ENCODE measurements around the gene ASB15. TPM values are rescaled to one million over a fixed set of nuclear protein-coding genes. Genes with fewer than 3 reads are reported as not detected.
A peak's percentile ranks its signal among the peaks of the same experiment; 100 is the strongest.

The ASB15 gene
- total RNA-seq, 1 donor: not detected

- no peak for TF ChIP-seq CTCF (IDR thresholded peaks at IDR 0.05; ENCODE audit: extremely low read depth, low read depth, low read length)
- no peak overlapping the region for H2AFZ ChIP-seq (ENCODE audit: low read length)
- H4K20me1 ChIP-seq (ENCODE audit: insufficient read depth, low read length): no peaks in the 10 kb centered on the region
- no peak overlapping the region for H3K27ac ChIP-seq (ENCODE audit: low read depth, low read length)
- no peaks in the 10 kb centered on the region for H3K79me2 ChIP-seq (ENCODE audit: insufficient read depth, low read length)
- H3K36me3 ChIP-seq (ENCODE audit: insufficient read depth, low read length): no peaks in the 10 kb centered on the region
- no peak overlapping the region for H3K4me3 ChIP-seq (ENCODE audit: insufficient read depth, low read length)
- H3K9me3 ChIP-seq (ENCODE audit: low read depth, low read length): no peaks in the 10 kb centered on the region
- H3K27me3 ChIP-seq (ENCODE audit: insufficient read depth, low read length): no peaks in the 10 kb centered on the region
- no peak for DNase-seq (ENCODE audit: insufficient read length, low spot score, missing footprints)
- no peak overlapping the region for H3K4me2 ChIP-seq (ENCODE audit: insufficient read depth, low read length)
- no peaks in the 10 kb centered on the region for H3K4me1 ChIP-seq (ENCODE audit: insufficient read depth, low read length)
Measured at GRCh38 chr7:123656544-123657303, 55.1 kb downstream of the ASB15 start.

DNA sequence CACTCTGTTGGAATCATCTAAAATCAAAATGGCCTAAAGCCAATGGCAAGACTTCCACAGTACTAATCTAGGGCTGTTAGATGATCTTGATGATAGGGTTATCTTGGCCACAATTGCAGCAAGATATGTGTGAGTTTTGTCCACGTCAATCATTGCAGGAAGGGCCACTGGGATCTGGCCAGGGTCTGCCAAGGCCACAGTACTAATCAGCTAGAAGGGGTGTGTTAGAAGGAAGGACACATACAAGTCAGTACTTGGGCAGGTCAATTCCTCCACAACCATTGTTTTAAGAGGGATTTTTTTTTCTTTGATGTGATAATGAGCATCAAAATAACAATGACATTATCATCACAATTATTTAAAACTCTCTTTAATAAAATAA lies 55.7 kb downstream of the ASB15 start:
- Histone ChIP-seq H3K9me3 (ENCODE audit: low read depth, low read length) (no peaks in the 10 kb centered on the region), H3K27me3 (ENCODE audit: insufficient read depth, low read length) (no peaks in the 10 kb centered on the region), H3K36me3 (ENCODE audit: insufficient read depth, low read length) (no peaks in the 10 kb centered on the region), H3K4me2 (ENCODE audit: insufficient read depth, low read length) (no peak overlapping the region), H3K4me1 (ENCODE audit: insufficient read depth, low read length) (no peaks in the 10 kb centered on the region), H3K79me2 (ENCODE audit: insufficient read depth, low read length) (no peaks in the 10 kb centered on the region), H3K4me3 (ENCODE audit: insufficient read depth, low read length) (no peak overlapping the region), H2AFZ (ENCODE audit: low read length) (no peak overlapping the region), H4K20me1 (ENCODE audit: insufficient read depth, low read length) (no peaks in the 10 kb centered on the region), H3K27ac (ENCODE audit: low read depth, low read length) (no peak overlapping the region)
- TF ChIP-seq CTCF (IDR thresholded peaks at IDR 0.05; ENCODE audit: extremely low read depth, low read depth, low read length): no peak
- peak; percentile 37 for DNase-seq (ENCODE audit: insufficient read length, low spot score, missing footprints)

- no peaks in the 10 kb centered on the region for H3K79me2 ChIP-seq (ENCODE audit: insufficient read depth, low read length)
- H3K27ac ChIP-seq (ENCODE audit: low read depth, low read length): no peak overlapping the region
- TF ChIP-seq CTCF (IDR thresholded peaks at IDR 0.05; ENCODE audit: extremely low read depth, low read depth, low read length): no peak
- no peak for DNase-seq (ENCODE audit: insufficient read length, low spot score, missing footprints)
- no peaks in the 10 kb centered on the region for H3K9me3 ChIP-seq (ENCODE audit: low read depth, low read length)
- H2AFZ ChIP-seq (ENCODE audit: low read length): no peak overlapping the region
- H4K20me1 ChIP-seq (ENCODE audit: insufficient read depth, low read length): no peaks in the 10 kb centered on the region
- H3K4me1 ChIP-seq (ENCODE audit: insufficient read depth, low read length): no peaks in the 10 kb centered on the region
- H3K36me3 ChIP-seq (ENCODE audit: insufficient read depth, low read length): no peaks in the 10 kb centered on the region
- H3K4me2 ChIP-seq (ENCODE audit: insufficient read depth, low read length): no peak overlapping the region
- no peak overlapping the region for H3K4me3 ChIP-seq (ENCODE audit: insufficient read depth, low read length)
- H3K27me3 ChIP-seq (ENCODE audit: insufficient read depth, low read length): no peaks in the 10 kb centered on the region
Measured at GRCh38 chr7:123658023-123658422, 56.4 kb downstream of the ASB15 start.

DNA sequence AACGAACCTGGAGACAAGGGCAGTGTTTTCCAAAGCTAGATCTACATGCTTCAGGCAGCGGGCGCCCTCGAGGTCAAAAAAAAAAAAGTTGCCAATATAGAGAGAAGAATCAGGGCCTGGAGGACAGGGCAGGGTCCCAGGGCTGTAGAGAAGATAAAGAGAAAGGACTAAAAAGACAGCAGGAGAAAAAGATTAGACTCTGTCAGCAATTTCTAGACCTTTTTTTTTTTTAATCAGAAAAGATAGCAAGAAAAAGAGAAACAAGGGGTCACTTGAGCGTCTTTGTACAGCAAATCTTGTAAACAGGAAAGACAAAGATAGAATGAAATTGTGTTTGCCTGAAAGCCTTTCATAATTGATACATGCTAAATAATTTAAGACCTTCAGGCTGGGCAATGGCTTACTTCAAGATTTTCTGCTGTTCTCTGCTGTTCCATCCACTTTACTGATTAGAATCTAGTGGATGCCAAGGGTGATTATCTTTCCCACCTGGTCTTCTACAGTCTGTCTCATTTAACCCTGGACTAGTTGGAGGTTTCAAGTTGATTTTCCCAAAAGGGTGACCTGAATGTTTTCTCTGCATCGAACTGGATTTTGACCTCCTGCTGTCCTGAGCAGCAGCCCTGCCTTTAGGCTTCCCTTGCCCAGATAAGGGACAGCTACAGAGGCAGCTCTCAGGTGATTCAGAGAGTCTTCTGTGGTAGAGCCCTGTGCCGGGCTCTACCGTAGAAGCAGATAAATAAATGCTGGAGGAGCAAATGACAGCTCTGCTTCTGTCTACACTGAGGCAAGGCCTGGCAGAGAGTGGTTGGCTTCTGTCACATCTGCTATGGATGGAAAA lies 59.1 kb downstream of the ASB15 start:
- H3K27ac ChIP-seq (ENCODE audit: low read depth, low read length): no peak overlapping the region
- no peak for DNase-seq (ENCODE audit: insufficient read length, low spot score, missing footprints)

More for the DNA sequence above, 59.1 kb downstream of the ASB15 start:
- TF ChIP-seq CTCF (IDR thresholded peaks at IDR 0.05; ENCODE audit: extremely low read depth, low read depth, low read length): no peak
- H3K4me2 ChIP-seq (ENCODE audit: insufficient read depth, low read length): no peak overlapping the region
- no peaks in the 10 kb centered on the region for H4K20me1 ChIP-seq (ENCODE audit: insufficient read depth, low read length)
- no peaks in the 10 kb centered on the region for H3K9me3 ChIP-seq (ENCODE audit: low read depth, low read length)
- H3K4me3 ChIP-seq (ENCODE audit: insufficient read depth, low read length): no peak overlapping the region
- no peaks in the 10 kb centered on the region for H3K4me1 ChIP-seq (ENCODE audit: insufficient read depth, low read length)
- H2AFZ ChIP-seq (ENCODE audit: low read length): no peak overlapping the region
- no peaks in the 10 kb centered on the region for H3K36me3 ChIP-seq (ENCODE audit: insufficient read depth, low read length)
- H3K27me3 ChIP-seq (ENCODE audit: insufficient read depth, low read length): no peaks in the 10 kb centered on the region
- no peaks in the 10 kb centered on the region for H3K79me2 ChIP-seq (ENCODE audit: insufficient read depth, low read length)
